HEK293 (cell line): Measurements from ENCODE around the gene TPCN2.

ENCODE experiments used
- CTCF ChIP-seq: fragments of 450-650 bp; formaldehyde crosslinking; IDR thresholded peaks from 2 replicates; pipeline ENCODE4 v1.5.1; 2016; ENCODE audit warnings: missing biosample characterization, missing genetic modification characterization
- HOXA7 ChIP-seq: sonication (generic); formaldehyde crosslinking; IDR thresholded peaks from 2 replicates; pipeline ENCODE4 v1.8.1; 2022; ENCODE audit warnings: missing genetic modification reagents, borderline replicate concordance
- INSM2 ChIP-seq: fragments of 450-650 bp; formaldehyde crosslinking; IDR thresholded peaks from 2 replicates; pipeline ENCODE4 v1.5.1; 2016; ENCODE audit warnings: missing biosample characterization, missing genetic modification characterization
- KLF10 ChIP-seq: fragments of 450-650 bp; IDR thresholded peaks from 2 replicates; pipeline ENCODE4 v1.5.1; 2018; ENCODE audit warnings: missing biosample characterization, mild to moderate bottlenecking, missing genetic modification characterization
- KLF16 ChIP-seq: fragments of 450-650 bp; formaldehyde crosslinking; IDR thresholded peaks from 2 replicates; pipeline ENCODE4 v1.5.1; 2017; ENCODE audit warnings: missing biosample characterization, missing genetic modification characterization
- KLF7 ChIP-seq: fragments of 450-650 bp; formaldehyde crosslinking; IDR thresholded peaks from 2 replicates; pipeline ENCODE4 v1.5.1; 2016; ENCODE audit warnings: missing biosample characterization, missing genetic modification characterization, borderline replicate concordance
- KLF9 ChIP-seq: fragments of 450-650 bp; formaldehyde crosslinking; IDR thresholded peaks from 2 replicates; pipeline ENCODE4 v1.5.1; 2016; ENCODE audit warnings: missing biosample characterization, missing genetic modification characterization, low read depth
- TCF7L2 ChIP-seq: IDR thresholded peaks from 2 replicates; pipeline ENCODE4 v1.6.1; 2011; ENCODE audit warnings: low read depth, mild to moderate bottlenecking, inconsistent platforms, low read length, moderate library complexity, borderline replicate concordance
- ZBTB17 ChIP-seq: fragments of 450-650 bp; formaldehyde crosslinking; IDR thresholded peaks from 2 replicates; pipeline ENCODE4 v1.5.1; 2016; ENCODE audit warnings: missing biosample characterization, missing genetic modification characterization
- ZBTB48 ChIP-seq: fragments of 450-650 bp; formaldehyde crosslinking; IDR thresholded peaks from 2 replicates; pipeline ENCODE4 v1.5.1; 2016; ENCODE audit warnings: missing biosample characterization, missing genetic modification characterization
- ZFP3 ChIP-seq: fragments of 450-650 bp; formaldehyde crosslinking; IDR thresholded peaks from 2 replicates; pipeline ENCODE4 v1.5.1; 2016; ENCODE audit warnings: low read depth, missing biosample characterization, missing genetic modification characterization
- ZNF19 ChIP-seq: fragments of 450-650 bp; formaldehyde crosslinking; IDR thresholded peaks from 2 replicates; pipeline ENCODE4; 2016; ENCODE audit warnings: missing biosample characterization, missing genetic modification characterization, low read depth
- ZNF221 ChIP-seq: fragments of 450-650 bp; formaldehyde crosslinking; IDR thresholded peaks from 2 replicates; pipeline ENCODE4 v1.5.1; 2017; ENCODE audit warnings: missing biosample characterization, missing genetic modification characterization, borderline replicate concordance
- ZNF394 ChIP-seq: fragments of 450-650 bp; formaldehyde crosslinking; IDR thresholded peaks from 2 replicates; pipeline ENCODE4 v1.5.1; 2016; ENCODE audit warnings: missing biosample characterization, missing genetic modification characterization, mild to moderate bottlenecking, moderate library complexity, borderline replicate concordance
- ZNF48 ChIP-seq: fragments of 450-650 bp; formaldehyde crosslinking; IDR thresholded peaks from 2 replicates; pipeline ENCODE4 v1.5.1; 2016; ENCODE audit warnings: missing biosample characterization, missing genetic modification characterization
- ZNF549 ChIP-seq: fragments of 450-650 bp; IDR thresholded peaks from 2 replicates; pipeline ENCODE4 v1.5.1; 2018; ENCODE audit warnings: missing biosample characterization, missing genetic modification characterization, mild to moderate bottlenecking, inconsistent platforms, moderate library complexity
- ZNF585B ChIP-seq: fragments of 450-650 bp; formaldehyde crosslinking; IDR thresholded peaks from 2 replicates; pipeline ENCODE4 v1.5.1; 2016; ENCODE audit warnings: missing biosample characterization, missing genetic modification characterization
- ZNF621 ChIP-seq: fragments of 450-650 bp; formaldehyde crosslinking; IDR thresholded peaks from 2 replicates; pipeline ENCODE4 v1.5.1; 2017; ENCODE audit warnings: missing biosample characterization, missing genetic modification characterization
- ZNF707 ChIP-seq: fragments of 450-650 bp; formaldehyde crosslinking; IDR thresholded peaks from 2 replicates; pipeline ENCODE4 v1.5.1; 2016; ENCODE audit warnings: missing biosample characterization, missing genetic modification characterization
- ZNF777 ChIP-seq: fragments of 450-650 bp; formaldehyde crosslinking; IDR thresholded peaks from 2 replicates; pipeline ENCODE4 v1.5.1; 2017; ENCODE audit warnings: missing biosample characterization, missing genetic modification characterization, borderline replicate concordance
- TF ChIP-seq, protein P1 (sequence below): fragments of 450-650 bp; formaldehyde crosslinking; IDR thresholded peaks from 2 replicates; pipeline ENCODE4 v1.5.1; 2016; ENCODE audit warnings: missing biosample characterization, missing genetic modification characterization
- TF ChIP-seq, protein P2 (sequence below): fragments of 450-650 bp; formaldehyde crosslinking; IDR thresholded peaks from 2 replicates; pipeline ENCODE4 v1.5.1; 2016; ENCODE audit warnings: missing biosample characterization, missing genetic modification characterization
- TF ChIP-seq, protein P3 (sequence below): fragments of 450-650 bp; formaldehyde crosslinking; IDR thresholded peaks from 2 replicates; pipeline ENCODE4 v1.5.1; 2017; ENCODE audit warnings: missing biosample characterization, mild to moderate bottlenecking, missing genetic modification characterization, moderate library complexity
- TF ChIP-seq, protein P4 (sequence below): fragments of 450-650 bp; formaldehyde crosslinking; IDR thresholded peaks from 2 replicates; pipeline ENCODE4 v1.5.1; 2016; ENCODE audit warnings: missing biosample characterization, missing genetic modification characterization
- TF ChIP-seq, protein P5 (sequence below): fragments of 450-650 bp; formaldehyde crosslinking; IDR thresholded peaks from 2 replicates; pipeline ENCODE4 v1.5.1; 2016; ENCODE audit warnings: missing biosample characterization, missing genetic modification characterization

The TPCN2 gene

GRCh38 chr11:69122630-69123431 lies 74.1 kb downstream of the TPCN2 start (continued):
- TF ChIP-seq, protein P1, sequence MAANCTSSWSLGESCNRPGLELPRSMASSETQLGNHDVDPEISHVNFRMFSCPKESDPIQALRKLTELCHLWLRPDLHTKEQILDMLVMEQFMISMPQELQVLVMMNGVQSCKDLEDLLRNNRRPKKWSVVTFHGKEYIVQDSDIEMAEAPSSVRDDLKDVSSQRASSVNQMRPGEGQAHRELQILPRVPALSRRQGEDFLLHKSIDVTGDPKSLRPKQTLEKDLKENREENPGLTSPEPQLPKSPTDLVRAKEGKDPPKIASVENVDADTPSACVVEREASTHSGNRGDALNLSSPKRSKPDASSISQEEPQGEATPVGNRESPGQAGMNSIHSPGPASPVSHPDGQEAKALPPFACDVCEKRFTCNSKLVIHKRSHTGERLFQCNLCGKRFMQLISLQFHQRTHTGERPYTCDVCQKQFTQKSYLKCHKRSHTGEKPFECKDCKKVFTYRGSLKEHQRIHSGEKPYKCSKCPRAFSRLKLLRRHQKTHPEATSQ (tag by site-specific recombination) = no peak
- TF ChIP-seq ZNF221 (tag by site-specific recombination) (no peak), KLF16 (tag by site-specific recombination) (no peak), ZNF621 (tag by site-specific recombination) (no peak), HOXA7 (CRISPR knock-in tag) (no peak), ZNF48 (no peak), ZNF19 (tag by site-specific recombination) (no peak), INSM2 (tag by site-specific recombination) (peak; percentile 62; the same call in 1 of the 2 replicates), TCF7L2 (no peak), ZBTB17 (tag by site-specific recombination) (peak; percentile 69), ZBTB48 (tag by site-specific recombination) (0 out of 2 replicates have a peak, but pooled peaks have one; percentile 57), KLF7 (no peak), ZFP3 (tag by site-specific recombination) (no peak), CTCF (tag by site-specific recombination) (no peak), KLF10 (tag by site-specific recombination) (no peak), KLF9 (tag by site-specific recombination) (no peak), ZNF549 (tag by site-specific recombination) (no peak), ZNF585B (tag by site-specific recombination) (no peak), ZNF394 (tag by site-specific recombination) (no peak), ZNF777 (no peak), ZNF707 (tag by site-specific recombination) (no peak)
- TF ChIP-seq, protein P2, sequence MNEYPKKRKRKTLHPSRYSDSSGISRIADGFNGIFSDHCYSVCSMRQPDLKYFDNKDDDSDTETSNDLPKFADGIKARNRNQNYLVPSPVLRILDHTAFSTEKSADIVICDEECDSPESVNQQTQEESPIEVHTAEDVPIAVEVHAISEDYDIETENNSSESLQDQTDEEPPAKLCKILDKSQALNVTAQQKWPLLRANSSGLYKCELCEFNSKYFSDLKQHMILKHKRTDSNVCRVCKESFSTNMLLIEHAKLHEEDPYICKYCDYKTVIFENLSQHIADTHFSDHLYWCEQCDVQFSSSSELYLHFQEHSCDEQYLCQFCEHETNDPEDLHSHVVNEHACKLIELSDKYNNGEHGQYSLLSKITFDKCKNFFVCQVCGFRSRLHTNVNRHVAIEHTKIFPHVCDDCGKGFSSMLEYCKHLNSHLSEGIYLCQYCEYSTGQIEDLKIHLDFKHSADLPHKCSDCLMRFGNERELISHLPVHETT = no peak
- TF ChIP-seq, protein P3, sequence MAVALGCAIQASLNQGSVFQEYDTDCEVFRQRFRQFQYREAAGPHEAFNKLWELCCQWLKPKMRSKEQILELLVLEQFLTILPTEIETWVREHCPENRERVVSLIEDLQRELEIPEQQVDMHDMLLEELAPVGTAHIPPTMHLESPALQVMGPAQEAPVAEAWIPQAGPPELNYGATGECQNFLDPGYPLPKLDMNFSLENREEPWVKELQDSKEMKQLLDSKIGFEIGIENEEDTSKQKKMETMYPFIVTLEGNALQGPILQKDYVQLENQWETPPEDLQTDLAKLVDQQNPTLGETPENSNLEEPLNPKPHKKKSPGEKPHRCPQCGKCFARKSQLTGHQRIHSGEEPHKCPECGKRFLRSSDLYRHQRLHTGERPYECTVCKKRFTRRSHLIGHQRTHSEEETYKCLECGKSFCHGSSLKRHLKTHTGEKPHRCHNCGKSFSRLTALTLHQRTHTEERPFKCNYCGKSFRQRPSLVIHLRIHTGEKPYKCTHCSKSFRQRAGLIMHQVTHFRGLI (tag by site-specific recombination) = no peak
- TF ChIP-seq, protein P4, sequence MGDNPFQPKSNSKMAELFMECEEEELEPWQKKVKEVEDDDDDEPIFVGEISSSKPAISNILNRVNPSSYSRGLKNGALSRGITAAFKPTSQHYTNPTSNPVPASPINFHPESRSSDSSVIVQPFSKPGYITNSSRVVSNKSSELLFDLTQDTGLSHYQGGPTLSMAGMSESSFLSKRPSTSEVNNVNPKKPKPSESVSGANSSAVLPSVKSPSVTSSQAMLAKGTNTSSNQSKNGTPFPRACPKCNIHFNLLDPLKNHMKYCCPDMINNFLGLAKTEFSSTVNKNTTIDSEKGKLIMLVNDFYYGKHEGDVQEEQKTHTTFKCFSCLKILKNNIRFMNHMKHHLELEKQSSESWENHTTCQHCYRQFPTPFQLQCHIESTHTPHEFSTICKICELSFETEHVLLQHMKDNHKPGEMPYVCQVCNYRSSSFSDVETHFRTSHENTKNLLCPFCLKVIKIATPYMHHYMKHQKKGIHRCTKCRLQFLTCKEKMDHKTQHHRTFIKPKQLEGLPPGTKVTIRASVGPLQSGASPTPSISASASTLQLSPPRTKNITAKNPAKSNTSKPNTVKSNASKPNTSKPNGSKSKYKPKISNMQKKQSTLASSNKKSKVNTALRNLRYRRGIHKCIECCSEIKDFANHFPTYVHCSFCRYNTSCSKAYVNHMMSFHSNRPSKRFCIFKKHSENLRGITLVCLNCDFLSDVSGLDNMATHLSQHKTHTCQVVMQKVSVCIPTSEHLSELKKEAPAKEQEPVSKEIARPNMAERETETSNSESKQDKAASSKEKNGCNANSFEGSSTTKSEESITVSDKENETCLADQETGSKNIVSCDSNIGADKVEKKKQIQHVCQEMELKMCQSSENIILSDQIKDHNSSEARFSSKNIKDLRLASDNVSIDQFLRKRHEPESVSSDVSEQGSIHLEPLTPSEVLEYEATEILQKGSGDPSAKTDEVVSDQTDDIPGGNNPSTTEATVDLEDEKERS (tag by site-specific recombination) = no peak
- TF ChIP-seq, protein P5, sequence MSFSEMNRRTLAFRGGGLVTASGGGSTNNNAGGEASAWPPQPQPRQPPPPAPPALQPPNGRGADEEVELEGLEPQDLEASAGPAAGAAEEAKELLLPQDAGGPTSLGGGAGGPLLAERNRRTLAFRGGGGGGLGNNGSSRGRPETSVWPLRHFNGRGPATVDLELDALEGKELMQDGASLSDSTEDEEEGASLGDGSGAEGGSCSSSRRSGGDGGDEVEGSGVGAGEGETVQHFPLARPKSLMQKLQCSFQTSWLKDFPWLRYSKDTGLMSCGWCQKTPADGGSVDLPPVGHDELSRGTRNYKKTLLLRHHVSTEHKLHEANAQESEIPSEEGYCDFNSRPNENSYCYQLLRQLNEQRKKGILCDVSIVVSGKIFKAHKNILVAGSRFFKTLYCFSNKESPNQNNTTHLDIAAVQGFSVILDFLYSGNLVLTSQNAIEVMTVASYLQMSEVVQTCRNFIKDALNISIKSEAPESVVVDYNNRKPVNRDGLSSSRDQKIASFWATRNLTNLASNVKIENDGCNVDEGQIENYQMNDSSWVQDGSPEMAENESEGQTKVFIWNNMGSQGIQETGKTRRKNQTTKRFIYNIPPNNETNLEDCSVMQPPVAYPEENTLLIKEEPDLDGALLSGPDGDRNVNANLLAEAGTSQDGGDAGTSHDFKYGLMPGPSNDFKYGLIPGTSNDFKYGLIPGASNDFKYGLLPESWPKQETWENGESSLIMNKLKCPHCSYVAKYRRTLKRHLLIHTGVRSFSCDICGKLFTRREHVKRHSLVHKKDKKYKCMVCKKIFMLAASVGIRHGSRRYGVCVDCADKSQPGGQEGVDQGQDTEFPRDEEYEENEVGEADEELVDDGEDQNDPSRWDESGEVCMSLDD = no peak
